GM11168 (cell line): ENCODE measurements around the gene AMH.

ENCODE experiments used
- in situ Hi-C: fragments of 300-500 bp; cut with MboI; formaldehyde crosslinking; loops from one replicate; pipeline ENCODE4 v1.12.0; 2022; ENCODE audit warnings: low sequenced_read_pairs; ENCODE audit not compliant: unreplicated experiment

The AMH gene

DNA sequence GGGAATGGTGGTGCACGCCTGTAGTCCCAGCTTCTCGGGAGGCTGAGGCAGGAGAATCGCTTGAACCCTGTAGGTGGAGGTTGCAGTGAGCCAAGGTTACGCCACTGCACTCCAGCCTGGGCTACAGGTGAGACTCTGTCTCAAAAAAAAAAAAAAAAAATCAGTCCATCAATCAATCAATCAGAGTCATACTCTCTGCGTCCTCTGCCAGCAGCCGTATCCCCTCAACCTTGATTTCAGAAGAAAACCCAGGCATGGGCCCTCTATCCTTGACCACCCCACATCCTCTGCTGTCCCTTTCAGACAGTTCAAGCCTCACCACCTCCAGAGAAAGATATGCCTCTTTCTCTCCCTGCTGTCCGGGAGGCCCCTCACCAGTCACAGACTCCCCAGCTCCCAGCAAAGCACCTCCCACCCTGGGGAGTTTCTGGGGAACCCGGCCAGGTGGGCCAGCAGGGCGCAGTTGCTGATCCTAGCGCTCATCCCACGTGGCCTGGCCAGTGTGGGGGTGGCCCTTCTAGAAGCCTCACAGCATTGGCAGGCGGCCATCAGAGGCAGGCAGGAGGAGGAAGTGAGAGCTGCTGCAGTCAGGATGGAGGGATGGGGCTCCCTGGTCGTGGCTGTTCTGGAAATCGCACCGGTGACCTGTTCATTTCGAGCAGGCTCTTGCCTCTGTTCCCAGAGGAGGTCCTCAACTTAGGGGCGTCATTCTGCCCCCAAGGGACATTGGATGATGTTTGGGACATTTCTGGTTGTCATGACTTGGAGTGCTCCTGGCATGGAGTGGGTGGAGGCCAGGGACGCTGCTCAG, 17.3 kb downstream of the AMH start:
- in situ Hi-C loops: loop anchor here (10.0 kb wide), 1 partner anchor 112 kb away; the partner anchor contains the start of gene AP3D1

DNA sequence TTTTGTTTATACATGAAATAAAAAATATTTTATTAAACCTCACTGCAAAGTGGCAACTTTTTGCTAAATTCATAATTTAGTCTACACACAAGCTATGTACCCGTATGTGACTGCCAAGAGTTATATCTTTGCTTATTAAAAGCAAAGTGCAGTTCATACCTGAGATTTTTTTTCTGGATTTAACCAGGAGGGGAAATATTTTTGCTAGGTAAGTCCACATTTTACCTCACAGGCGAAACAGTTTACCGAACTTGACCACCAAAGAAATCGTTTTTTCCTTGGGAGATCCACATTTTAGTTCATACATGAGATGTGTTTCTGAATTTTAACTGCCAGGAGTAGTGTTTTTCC, 19.3 kb downstream of the AMH start:
- in situ Hi-C loops: loop anchor here (10.0 kb wide), 1 partner anchor 114 kb away; the partner anchor contains the start of gene AP3D1

DNA sequence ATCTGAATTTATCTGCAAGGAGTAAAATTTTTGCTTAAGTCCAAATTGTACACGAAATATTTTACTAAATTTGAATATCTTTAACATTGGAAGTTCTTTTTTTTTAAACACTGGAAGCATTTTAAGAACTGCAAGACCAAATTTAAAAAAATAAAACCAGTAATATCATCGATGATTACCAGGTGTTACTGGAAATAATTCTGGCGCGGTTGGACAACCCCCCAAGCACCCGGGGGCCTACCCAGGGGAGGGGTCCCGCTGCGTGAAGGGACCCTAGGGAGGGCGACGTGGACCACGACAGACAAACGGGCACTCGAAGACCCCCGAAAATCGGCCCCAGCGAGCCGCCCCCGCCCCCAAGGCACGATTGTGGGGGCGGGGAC, 19.7 kb downstream of the AMH start:
- in situ Hi-C loops: loop anchor here (10.0 kb wide), 1 partner anchor 114 kb away; the partner anchor contains the start of gene AP3D1

DNA sequence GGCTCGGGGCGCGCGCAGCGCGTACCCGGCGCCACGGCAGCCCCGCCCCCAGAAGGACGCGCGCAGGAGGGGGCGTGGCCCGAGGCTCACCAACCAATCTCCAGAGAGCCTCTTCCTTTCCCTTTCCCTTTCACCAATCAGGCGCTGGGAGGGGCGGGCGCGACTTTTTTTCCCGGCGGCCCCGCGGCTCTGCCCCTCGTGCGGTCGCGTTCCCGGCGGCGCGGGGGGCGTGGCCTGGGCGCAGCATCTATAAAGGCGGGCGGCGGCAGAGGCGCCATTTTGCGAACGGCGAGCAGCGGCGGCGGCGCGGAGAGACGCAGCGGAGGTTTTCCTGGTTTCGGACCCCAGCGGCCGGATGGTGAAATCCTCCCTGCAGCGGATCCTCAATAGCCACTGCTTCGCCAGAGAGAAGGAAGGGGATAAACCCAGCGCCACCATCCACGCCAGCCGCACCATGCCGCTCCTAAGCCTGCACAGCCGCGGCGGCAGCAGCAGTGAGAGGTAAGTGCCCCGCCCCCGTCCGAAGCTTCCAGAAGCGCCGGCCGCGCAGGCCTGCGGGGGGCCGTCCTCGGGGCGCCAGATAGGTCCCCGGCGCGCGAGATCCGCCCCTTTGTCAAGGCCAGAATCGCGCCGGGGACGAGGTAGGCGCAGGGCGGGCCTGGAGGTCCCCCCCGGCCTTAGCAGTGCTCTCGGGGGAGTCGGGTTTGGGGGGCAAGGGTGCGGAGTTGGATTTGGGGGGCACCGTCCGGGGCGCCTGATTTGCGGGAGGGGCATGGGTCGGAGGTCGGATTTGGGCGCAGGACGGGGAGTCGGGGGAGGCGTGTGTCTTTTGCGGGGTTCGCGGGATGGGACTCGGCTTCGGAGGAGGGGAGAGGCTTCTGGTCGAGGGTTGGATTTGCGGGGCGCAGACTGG, 20.4 kb downstream of the AMH start:
- in situ Hi-C loops: loop anchor here (10.0 kb wide), 1 partner anchor 115 kb away; the partner anchor contains the start of gene AP3D1

DNA sequence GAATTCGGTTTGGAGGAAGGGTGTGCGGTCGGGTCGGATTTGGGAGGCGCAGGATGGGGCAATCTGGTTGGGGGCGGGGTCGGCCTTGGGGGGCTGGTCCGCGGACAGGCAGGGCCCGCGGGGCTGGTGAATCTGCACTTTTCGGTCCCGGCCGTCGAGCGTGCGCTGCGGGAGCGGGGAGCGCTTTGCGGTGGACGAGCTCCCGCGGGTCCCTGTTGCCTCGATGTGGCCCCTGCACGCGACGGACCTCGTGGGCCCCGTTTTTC, 21.0 kb downstream of the AMH start:
- in situ Hi-C loops: no loop called here

DNA sequence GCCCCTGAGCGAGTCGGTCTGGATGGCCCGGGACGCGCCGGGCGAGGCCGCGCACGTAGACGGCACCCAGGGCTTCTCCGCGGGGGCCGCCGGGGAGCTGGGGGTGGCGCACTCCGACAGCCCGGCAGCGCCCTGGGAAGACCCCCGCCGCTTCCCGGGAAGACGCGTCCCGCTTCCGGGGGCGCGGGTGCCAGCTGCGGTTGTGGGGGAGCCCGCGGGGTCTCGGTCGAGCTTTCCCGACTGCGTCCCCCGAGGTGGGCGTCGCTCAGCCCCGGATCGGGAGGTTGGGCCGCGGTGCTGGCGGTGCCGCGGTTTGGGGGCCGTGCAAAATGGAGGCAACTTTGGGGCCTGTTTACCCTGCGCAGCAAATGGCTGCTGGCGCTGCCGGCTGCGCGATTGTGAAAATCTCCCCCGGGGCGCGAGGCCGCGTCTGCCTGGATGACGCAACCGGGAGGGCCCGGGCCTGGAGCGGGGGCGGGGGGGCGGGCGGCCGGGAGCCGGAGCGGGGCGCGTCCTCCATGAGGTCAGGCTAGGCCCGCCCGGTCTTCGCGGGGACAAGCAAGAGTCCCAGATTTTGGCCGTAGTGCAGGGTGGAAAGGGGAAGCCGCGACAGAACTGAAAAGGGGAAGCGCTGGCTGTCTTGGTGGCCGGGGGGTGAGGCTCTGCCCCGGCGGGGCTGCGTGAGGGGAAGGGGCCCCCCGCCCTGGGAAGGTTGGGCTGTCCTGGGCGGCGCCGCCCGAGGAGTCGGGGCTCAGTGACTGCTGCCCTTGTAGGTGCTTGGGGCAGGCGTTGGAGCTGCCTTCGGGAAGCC, 21.5 kb downstream of the AMH start:
- in situ Hi-C loops: no loop called here

DNA sequence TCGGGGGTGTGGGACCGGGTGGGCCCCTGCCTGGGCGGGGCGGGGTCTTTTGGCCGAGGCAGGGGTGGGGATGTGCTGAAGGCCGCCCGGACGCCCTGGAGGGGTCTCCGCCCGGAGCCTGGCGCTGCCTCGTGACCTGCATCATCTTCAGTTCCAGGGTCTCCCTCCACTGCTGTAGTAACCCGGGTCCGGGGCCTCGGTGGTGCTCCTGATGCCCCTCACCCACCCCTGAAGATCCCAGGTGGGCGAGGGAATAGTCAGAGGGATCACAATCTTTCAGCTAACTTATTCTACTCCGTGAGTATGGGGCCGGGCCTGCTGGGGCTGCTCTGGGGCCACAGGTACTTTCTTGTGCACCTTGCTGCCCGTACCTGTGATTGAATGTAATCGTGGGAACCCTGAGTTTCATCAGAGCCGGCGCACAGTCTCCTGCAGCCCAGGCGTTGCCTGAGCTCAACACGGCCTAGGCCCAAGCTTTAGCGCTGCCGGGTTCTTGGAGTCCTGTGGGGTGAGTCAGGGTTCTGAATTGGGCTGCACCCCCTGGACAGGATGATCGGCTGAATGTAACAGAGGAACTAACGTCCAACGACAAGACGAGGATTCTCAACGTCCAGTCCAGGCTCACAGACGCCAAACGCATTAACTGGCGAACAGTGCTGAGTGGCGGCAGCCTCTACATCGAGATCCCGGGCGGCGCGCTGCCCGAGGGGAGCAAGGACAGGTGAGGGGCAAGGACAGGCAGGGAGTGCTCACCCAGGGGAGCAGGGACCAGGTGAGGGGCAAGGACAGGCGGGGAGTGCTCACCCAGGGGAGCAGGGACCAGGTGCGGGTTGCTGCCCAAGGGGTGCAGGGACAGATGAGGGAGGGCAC, 22.3 kb downstream of the AMH start:
- in situ Hi-C loops: no loop called here

DNA sequence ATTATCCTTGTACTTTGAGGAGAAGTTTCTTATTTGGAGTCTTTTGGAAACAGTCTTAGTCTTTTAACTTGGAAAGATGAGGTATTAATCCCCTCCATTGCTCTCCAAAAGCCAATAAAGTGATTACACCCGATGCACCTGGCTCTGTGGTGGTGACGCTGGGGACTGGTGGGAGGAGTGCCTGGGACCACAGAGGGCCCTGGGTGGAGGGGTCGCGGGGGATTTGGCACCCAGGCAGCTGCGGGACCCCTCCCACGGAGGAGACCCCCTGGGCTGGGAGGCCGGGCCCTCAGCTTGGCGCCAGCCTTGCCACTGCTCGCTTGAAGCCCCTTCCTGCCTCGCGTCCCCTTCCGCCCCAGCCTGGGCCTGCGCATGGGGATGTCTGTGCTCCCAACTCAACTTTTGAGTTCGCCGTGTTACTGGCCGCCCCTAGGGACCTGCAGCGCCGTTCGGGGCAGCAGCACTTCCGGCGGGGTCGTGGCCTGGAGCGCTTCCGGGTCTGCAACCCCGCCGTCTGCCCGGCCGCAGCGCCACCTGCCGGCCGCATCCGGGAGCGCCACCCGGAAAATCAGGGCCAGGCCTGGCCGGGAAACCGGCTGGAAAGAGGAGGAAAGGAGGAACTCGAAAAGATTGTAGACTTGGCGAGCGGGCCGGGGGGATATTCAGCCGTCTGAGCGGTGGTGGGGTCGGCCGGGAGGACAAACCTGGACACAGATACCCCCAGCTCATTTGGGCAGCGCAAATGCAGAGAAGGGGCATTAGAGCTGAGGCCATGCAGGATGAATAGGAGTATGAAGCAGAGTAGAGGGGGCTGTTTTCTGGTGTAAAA, 24.4 kb downstream of the AMH start:
- in situ Hi-C loops: no loop called here

DNA sequence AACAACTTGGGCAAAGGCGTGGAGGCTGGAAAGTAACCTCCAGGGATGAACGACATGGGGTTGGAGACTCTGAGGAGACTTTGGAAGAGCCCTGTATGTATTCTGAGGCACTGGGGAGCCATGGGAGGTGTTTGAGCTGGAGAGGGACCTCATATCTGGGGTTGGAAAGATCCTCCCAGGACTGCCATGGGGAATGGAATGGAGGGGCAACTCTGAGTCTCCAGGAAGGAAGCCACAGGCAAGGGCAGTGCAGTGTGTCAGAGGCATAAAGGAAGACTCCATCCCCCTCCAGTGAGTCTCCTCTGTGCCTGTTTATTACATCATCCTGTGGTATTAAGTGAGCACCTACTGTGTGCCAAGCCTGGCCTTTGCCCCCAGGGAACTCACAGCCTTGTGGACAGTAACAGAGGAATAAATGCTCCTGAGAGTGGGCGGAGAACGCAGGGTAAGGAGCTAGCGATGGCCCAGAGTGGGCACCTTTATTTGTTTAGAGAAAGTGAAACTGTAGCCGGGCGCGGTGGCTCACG, 25.1 kb downstream of the AMH start:
- in situ Hi-C loops: no loop called here

DNA sequence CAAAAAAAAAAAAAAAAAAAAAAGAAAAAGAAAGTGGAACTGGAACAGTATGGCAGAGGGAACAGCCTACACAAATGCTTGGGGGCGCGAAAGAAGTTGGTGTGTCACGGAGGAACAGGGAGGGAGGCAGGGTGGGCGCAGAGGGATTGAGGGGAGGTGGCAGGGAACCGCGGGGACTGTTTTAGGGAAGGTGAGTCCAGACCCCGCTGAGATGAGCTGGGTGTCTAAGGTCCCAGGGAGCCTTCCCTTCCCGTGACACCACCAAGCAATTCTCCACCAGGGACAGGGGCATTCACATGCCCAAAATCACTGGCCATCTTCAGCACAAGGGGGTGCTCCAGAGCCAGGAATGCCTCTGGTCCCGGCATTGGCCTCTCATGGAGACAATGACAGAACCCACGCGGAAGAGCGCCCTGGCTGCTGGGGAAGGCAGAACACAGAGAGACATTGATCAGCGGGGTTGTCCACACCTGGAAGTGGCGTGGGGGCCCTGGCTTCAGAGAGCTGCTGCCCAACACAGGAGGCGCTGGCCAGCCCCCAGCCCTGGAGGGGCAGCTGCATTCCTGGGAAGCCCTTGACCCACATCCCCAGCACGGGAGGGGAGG, 25.9 kb downstream of the AMH start:
- in situ Hi-C loops: loop anchor here (25.0 kb wide), 1 partner anchor 112 kb away; no protein-coding TSS in a partner anchor

DNA sequence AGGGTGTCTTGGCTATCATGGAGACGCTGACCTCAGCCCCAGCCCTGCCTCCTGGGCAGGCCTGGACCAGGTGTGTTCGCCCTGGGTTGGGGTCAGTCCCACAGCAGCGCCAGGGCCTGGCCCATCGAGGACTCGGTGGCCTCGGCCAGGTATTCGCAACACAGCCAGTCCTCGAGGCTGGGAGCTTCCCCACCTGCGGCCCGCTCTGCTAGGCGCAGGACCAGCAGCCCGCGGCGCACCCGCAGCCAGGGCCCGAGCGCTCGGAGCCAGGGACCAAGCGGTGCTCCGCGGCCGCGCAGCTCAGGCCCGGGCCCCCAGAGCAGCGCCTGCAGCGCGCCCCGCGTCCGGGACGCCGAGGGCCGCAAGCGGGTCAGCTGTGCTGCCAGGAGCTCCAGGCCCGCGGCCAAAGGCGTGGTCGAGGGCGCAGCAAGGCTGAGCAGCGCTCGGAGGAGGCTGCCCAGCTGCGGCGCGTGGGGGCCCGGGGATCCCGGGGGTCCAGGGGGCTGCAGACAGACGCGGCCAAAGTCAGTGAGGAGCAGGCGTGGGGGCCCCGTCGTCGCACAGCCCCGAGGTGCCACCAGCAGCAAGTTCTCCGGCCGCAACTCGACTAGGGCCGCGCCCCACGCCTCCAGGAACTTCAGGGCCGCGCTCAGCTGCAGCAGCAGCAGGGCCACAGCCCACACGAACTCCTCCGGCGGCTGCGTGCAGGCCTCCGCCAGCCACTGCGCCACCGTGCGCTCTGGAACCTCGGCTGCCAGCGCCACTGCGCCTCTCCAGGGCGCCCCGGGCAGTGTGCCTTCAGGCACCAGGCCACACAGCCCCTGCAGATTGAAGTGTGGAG, 26.7 kb downstream of the AMH start:
- in situ Hi-C loops: loop anchor here (25.0 kb wide), 1 partner anchor 111 kb away; no protein-coding TSS in a partner anchor

DNA sequence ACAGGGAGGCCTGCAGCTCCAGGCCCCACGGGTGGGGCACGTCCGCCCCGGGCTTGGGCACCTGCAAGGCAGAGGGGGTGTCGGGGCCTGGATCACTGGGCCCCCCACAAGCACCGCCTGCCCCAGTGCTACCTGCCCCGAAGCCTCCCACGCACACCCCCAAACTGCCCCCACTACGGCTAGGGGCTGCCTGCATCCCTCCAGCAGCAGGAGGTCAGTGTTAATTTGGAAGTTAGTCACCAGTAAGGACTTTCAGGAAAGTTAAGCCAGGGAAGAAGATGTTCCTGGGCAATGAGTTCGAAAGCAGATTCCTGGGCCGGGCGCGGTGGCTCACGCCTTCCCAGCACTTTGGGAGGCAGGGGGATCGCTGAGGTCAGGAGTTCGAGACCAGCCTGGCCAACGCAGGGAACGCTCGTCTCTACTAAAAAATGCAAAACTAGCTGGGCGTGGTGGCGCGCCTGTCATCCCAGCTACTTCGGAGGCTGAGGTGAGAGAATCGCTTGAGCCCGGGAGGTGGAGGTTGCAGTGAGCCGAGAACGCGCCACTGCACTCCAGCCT, 27.4 kb downstream of the AMH start:
- in situ Hi-C loops: loop anchor here (25.0 kb wide), 1 partner anchor 111 kb away; no protein-coding TSS in a partner anchor

DNA sequence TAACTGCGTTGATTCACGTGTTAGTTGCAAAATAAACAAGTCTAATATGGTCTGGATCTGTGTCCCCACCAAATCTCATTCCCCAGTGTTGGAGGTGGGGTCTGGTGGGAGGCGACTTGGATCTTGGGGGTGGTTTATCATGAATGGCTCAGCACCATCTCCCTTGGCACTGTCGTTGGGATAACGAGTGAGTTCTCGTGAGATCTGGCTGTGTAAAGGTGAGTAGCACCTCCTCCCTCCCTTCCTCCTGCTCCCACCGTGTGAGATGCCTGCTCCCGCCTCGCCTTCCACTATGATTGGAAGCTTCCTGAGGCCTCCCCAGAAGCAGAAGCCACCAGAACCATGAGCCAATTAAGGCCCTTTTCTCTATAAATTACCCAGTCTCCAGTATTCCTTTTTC, 28.0 kb downstream of the AMH start:
- in situ Hi-C loops: loop anchor here (25.0 kb wide), 1 partner anchor 110 kb away; no protein-coding TSS in a partner anchor

DNA sequence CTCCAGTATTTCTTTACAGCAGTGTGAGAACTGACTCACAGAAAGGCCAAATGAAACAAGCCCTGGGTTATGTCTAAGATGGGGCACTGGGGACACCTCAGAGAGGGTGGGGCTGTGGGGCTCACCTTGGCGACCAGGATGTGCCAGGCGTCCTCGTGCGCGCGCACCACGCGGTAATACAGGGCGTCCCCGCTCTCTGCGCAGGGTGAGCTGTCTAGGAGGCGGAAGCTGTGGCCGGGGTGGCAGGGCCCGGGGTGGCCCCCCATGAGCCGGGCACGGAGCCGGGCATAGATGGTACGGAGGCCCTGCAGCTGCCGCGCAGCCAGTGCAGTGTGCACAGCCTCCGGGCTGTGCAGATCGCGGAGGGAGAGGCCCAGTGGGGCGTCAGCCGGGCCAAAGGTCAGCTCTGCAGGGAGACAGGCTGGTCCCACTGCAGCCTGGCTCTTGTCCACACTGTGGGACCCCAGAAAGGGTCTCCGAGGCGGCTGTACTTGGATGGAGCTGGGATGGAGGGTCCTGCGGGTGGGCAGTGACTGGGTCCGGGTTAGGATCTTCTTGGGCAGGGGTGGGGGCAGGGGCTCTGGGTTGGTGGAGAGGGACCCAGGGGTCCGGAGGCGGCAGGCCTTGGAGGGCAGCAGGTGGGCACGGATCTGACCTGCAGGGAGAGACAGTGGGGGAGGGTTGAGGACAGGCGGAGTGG, 29.5 kb downstream of the AMH start:
- in situ Hi-C loops: loop anchor here (25.0 kb wide), 1 partner anchor 109 kb away; no protein-coding TSS in a partner anchor

DNA sequence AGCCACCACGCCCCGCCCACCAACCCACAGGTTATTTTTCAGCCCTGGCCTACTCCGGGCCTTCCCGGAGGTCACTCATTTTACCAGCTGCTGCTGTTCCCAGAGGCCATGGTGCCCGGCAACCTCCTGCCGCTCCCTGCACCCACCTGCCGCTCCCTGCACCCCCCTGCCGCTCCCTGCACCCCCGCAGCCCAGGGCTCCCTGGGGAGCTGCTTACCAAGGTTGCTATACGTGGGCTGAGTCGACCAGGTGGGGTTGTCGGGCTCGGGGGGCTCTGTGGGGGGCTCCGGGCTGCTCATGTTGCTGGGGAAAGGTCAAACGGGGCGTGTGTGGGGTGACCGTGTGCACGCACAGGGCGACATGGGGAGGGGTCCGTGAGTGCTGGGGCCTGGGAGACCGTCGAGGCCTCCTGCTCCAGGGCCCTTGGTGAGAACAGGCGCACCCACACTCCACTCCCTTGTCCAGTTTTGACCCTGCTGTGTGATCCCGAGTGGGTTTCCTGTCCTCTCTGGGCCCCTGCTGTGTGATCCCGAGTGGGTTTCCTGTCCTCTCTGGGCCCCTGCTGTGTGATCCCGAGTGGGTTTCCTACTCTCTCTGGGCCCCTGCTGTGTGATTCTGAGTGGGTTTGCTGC, 31.6 kb downstream of the AMH start:
- in situ Hi-C loops: loop anchor here (25.0 kb wide), 1 partner anchor 107 kb away; no protein-coding TSS in a partner anchor
